GM12892 (cell line): ENCODE measurements around the gene MLF1.

Experiments used
- POLR2A ChIP-seq: IDR thresholded peaks from 2 replicates; pipeline ENCODE4 v1.6.1; 2011; ENCODE audit warnings: low read depth, low read length, control low read depth
- POLR2AphosphoS5 ChIP-seq: IDR thresholded peaks from 2 replicates; pipeline ENCODE4 v1.6.1; 2011; ENCODE audit warnings: low read depth, low read length, control low read depth
- TAF1 ChIP-seq: IDR thresholded peaks from 2 replicates; pipeline ENCODE4 v1.6.1; 2011; ENCODE audit warnings: low read depth, mild to moderate bottlenecking, control low read depth, low read length, borderline replicate concordance

DNA sequence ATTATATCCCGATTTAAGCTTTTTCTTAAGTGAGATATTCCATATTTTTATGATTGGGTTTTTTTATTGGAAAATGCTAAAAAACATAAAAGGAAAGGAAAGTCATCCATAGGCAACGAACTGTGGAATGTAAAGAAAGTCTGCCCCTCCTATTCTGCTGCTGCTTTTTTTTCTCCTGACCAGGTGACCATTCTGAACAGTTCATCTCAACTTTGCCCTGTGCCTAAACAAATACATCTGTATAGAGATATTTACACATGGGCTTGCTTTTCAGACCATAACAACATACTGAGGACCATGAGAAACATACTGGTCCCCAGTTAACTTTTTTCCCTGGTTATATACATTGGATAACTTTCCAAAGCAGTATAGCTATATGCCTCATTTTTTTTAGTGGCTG is 18.9 kb upstream of the MLF1 start:
- TF ChIP-seq POLR2AphosphoS5 (no peak), POLR2A (no peak), TAF1 (no peak)
